WTC11 (cell line): ENCODE data around the gene AGBL4. TPM values are rescaled to one million over a fixed set of nuclear protein-coding genes. Genes with fewer than 3 reads are reported as not detected.

Source experiments
- ATAC-seq: fragments of 200-7000 bp; cut with Tn5 transposase; 2 replicates; pipeline ENCODE4 v1.10.0; 2021; ENCODE audit warnings: mild to moderate bottlenecking, moderate library complexity
- CTCF ChIA-PET: fragments of 300-600 bp; sonication (Branson Sonifier 250); formaldehyde crosslinking; loops from one replicate; lab custom pipeline; 2021; ENCODE audit warnings: antibody characterized with exemption; lab: Charles Lee
- POLR2A ChIA-PET: fragments of 350-600 bp; sonication (Branson Sonifier 250); formaldehyde crosslinking; loops from one replicate; lab custom pipeline; 2021; ENCODE audit warnings: antibody characterized with exemption; lab: Charles Lee
- DNase-seq: peaks from one replicate; pipeline ENCODE4 v3.0.0; 2021; ENCODE audit warnings: low spot score
- H3K27ac Mint-ChIP-seq: 2 replicates; pipeline ENCODE4 v1.8.0; 2021; ENCODE audit warnings: mixed read lengths
- H3K27me3 Mint-ChIP-seq: 2 replicates; pipeline ENCODE4 v1.8.0; 2021; ENCODE audit warnings: low read depth, mild to moderate bottlenecking, moderate library complexity, mixed read lengths
- H3K36me3 Mint-ChIP-seq: 2 replicates; pipeline ENCODE4 v1.8.0; 2021; ENCODE audit warnings: mixed read lengths
- H3K4me1 Mint-ChIP-seq: 2 replicates; pipeline ENCODE4 v1.8.0; 2022; ENCODE audit warnings: mixed read lengths
- H3K4me3 Mint-ChIP-seq: 2 replicates; pipeline ENCODE4 v1.8.0; 2021; ENCODE audit warnings: mild to moderate bottlenecking, moderate library complexity, mixed read lengths
- H3K9me3 Mint-ChIP-seq: 2 replicates; pipeline ENCODE4 v1.8.0; 2021; ENCODE audit warnings: mixed read lengths
- ATF1 ChIP-seq: sonication (generic); formaldehyde crosslinking; IDR thresholded peaks from 2 replicates; pipeline ENCODE4 v1.8.1; 2023; ENCODE audit warnings: mild to moderate bottlenecking, moderate library complexity, missing genetic modification reagents
- ATF3 ChIP-seq: sonication (generic); formaldehyde crosslinking; conservative IDR thresholded peaks from 2 replicates; pipeline ENCODE4 v1.8.1; 2022; ENCODE audit warnings: mild to moderate bottlenecking, missing genetic modification reagents
- CREM ChIP-seq: sonication (generic); formaldehyde crosslinking; IDR thresholded peaks from 2 replicates; pipeline ENCODE4 v1.8.1; 2022; ENCODE audit warnings: mild to moderate bottlenecking, missing genetic modification reagents, moderate library complexity
- CTCF ChIP-seq: fragments of 200-600 bp; IDR thresholded peaks from 2 replicates; pipeline ENCODE4 v1.8.0; 2022; ENCODE audit warnings: antibody characterized with exemption
- EMX1 ChIP-seq: fragments of 250-450 bp; sonication (Bioruptor Pico); IDR thresholded peaks from 2 replicates; pipeline ENCODE4 v1.8.0; 2021; ENCODE audit warnings: mild to moderate bottlenecking
- MXD4 ChIP-seq: fragments of 250-450 bp; sonication (Bioruptor Pico); IDR thresholded peaks from 2 replicates; pipeline ENCODE4 v1.8.0; 2021; ENCODE audit warnings: mild to moderate bottlenecking, moderate library complexity, borderline replicate concordance
- RELA ChIP-seq: sonication (generic); formaldehyde crosslinking; IDR thresholded peaks from 2 replicates; pipeline ENCODE4 v1.8.1; 2022; ENCODE audit warnings: missing genetic modification reagents, mild to moderate bottlenecking, borderline replicate concordance
- SOX15 ChIP-seq: fragments of 250-450 bp; sonication (Bioruptor Pico); IDR thresholded peaks from 2 replicates; pipeline ENCODE4 v1.9.0; 2021; ENCODE audit warnings: mild to moderate bottlenecking
- ZBTB21 ChIP-seq: sonication (generic); formaldehyde crosslinking; IDR thresholded peaks from 2 replicates; pipeline ENCODE4 v1.8.1; 2023; ENCODE audit warnings: mild to moderate bottlenecking, missing genetic modification reagents, borderline replicate concordance
- ZBTB43 ChIP-seq: sonication (generic); formaldehyde crosslinking; IDR thresholded peaks from 2 replicates; pipeline ENCODE4 v1.8.1; 2023; ENCODE audit warnings: mild to moderate bottlenecking, missing genetic modification reagents
- ZNF121 ChIP-seq: sonication (generic); formaldehyde crosslinking; IDR thresholded peaks from 2 replicates; pipeline ENCODE4 v1.8.0; 2023; ENCODE audit warnings: missing genetic modification reagents
- ZNF219 ChIP-seq: sonication (generic); formaldehyde crosslinking; IDR thresholded peaks from 2 replicates; pipeline ENCODE4 v1.8.0; 2023; ENCODE audit warnings: missing genetic modification reagents, mild to moderate bottlenecking, borderline replicate concordance
- ZNF671 ChIP-seq: fragments of 250-450 bp; sonication (Bioruptor Pico); IDR thresholded peaks from 2 replicates; pipeline ENCODE4 v1.8.0; 2021; ENCODE audit warnings: mild to moderate bottlenecking
- total RNA-seq: library from RNA; stranded (reverse); gene quantifications from 3 replicates; pipeline ENCODE4 v1.2.3, GENCODE V29; 2021
- TF ChIP-seq, protein P1 (sequence below): sonication (generic); formaldehyde crosslinking; IDR thresholded peaks from 2 replicates; pipeline ENCODE4 v1.8.1; 2022; ENCODE audit warnings: mild to moderate bottlenecking, moderate library complexity, missing genetic modification reagents
- TF ChIP-seq, protein P2 (sequence below): sonication (generic); formaldehyde crosslinking; IDR thresholded peaks from 2 replicates; pipeline ENCODE4 v1.8.0; 2022; ENCODE audit warnings: mild to moderate bottlenecking, missing genetic modification reagents
- TF ChIP-seq, protein P3 (sequence below): sonication (generic); formaldehyde crosslinking; IDR thresholded peaks from 2 replicates; pipeline ENCODE4 v1.8.1; 2023; ENCODE audit warnings: mild to moderate bottlenecking, missing genetic modification reagents, borderline replicate concordance
- TF ChIP-seq, protein P4 (sequence below): sonication (generic); formaldehyde crosslinking; IDR thresholded peaks from 2 replicates; pipeline ENCODE4 v1.8.1; 2022; ENCODE audit warnings: mild to moderate bottlenecking, missing genetic modification reagents, moderate library complexity, borderline replicate concordance
- TF ChIP-seq, protein P5 (sequence below): sonication (generic); formaldehyde crosslinking; conservative IDR thresholded peaks from 2 replicates; pipeline ENCODE4 v1.8.1; 2023; ENCODE audit warnings: mild to moderate bottlenecking, low read depth, missing genetic modification reagents, moderate library complexity

The AGBL4 gene
- total RNA-seq, 1 experiment from 2014 or later, result 0.87 TPM

GRCh38 chr1:48817505-48818114, 1206.1 kb downstream of the AGBL4 start:
- Mint-ChIP-seq H3K27me3 (no peaks in the 10 kb centered on the region), H3K27ac (no peak overlapping the region), H3K9me3 (no peaks in the 10 kb centered on the region), H3K36me3 (no peaks in the 10 kb centered on the region), H3K4me3 (no peak overlapping the region), H3K4me1 (no peaks in the 10 kb centered on the region)
- TF ChIP-seq ATF1 (CRISPR knock-in tag), result no peak
- peak; percentile 47 for TF ChIP-seq CTCF
- ChIA-PET POLR2A (interaction anchor here (0.7 to 1.0 kb wide), 2 partner anchors 140 to 245 kb away, joined by 3 read pairs; no protein-coding TSS in a partner anchor), CTCF (interaction anchor here (0.6 to 1.7 kb wide), 34 partner anchors 9 to 346 kb away, joined by 3 to 62 read pairs (median 5); partner anchors contain the start of genes BEND5 and SPATA6)
- ATAC-seq, result peak; percentile 100
- peak; percentile 75 for DNase-seq

DNA sequence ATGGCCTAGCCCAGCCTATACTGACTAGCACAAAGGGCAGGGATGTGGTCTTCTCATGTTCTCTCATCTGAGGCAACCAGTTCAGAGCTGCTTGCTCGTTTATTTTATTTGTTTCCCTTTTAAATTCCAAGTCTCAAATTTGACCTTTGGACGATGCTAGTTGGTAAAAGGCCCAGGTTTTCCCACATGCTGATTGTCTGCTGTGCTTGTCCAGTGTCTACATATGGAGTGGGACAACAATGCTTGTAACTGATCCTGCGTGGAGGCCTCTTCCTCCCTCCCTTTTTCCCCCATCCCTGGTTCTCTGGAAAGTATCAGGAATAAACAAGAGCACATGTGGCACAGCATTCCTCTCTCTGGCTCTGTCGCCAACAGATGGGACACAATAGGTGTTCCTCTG, 1213.0 kb downstream of the AGBL4 start:
- TF ChIP-seq ZNF121 (CRISPR knock-in tag), result no peak
- TF ChIP-seq ZNF671 (CRISPR knock-in tag), result no peak
- TF ChIP-seq, protein P1, sequence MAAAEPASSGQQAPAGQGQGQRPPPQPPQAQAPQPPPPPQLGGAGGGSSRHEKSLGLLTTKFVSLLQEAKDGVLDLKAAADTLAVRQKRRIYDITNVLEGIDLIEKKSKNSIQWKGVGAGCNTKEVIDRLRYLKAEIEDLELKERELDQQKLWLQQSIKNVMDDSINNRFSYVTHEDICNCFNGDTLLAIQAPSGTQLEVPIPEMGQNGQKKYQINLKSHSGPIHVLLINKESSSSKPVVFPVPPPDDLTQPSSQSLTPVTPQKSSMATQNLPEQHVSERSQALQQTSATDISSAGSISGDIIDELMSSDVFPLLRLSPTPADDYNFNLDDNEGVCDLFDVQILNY (CRISPR knock-in tag), result no peak
- no peak for TF ChIP-seq RELA (CRISPR knock-in tag)
- TF ChIP-seq CREM (CRISPR knock-in tag), result no peak
- TF ChIP-seq, protein P2, sequence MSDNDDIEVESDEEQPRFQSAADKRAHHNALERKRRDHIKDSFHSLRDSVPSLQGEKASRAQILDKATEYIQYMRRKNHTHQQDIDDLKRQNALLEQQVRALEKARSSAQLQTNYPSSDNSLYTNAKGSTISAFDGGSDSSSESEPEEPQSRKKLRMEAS (CRISPR knock-in tag), result no peak
- TF ChIP-seq SOX15 (CRISPR knock-in tag), result no peak
- TF ChIP-seq, protein P3, sequence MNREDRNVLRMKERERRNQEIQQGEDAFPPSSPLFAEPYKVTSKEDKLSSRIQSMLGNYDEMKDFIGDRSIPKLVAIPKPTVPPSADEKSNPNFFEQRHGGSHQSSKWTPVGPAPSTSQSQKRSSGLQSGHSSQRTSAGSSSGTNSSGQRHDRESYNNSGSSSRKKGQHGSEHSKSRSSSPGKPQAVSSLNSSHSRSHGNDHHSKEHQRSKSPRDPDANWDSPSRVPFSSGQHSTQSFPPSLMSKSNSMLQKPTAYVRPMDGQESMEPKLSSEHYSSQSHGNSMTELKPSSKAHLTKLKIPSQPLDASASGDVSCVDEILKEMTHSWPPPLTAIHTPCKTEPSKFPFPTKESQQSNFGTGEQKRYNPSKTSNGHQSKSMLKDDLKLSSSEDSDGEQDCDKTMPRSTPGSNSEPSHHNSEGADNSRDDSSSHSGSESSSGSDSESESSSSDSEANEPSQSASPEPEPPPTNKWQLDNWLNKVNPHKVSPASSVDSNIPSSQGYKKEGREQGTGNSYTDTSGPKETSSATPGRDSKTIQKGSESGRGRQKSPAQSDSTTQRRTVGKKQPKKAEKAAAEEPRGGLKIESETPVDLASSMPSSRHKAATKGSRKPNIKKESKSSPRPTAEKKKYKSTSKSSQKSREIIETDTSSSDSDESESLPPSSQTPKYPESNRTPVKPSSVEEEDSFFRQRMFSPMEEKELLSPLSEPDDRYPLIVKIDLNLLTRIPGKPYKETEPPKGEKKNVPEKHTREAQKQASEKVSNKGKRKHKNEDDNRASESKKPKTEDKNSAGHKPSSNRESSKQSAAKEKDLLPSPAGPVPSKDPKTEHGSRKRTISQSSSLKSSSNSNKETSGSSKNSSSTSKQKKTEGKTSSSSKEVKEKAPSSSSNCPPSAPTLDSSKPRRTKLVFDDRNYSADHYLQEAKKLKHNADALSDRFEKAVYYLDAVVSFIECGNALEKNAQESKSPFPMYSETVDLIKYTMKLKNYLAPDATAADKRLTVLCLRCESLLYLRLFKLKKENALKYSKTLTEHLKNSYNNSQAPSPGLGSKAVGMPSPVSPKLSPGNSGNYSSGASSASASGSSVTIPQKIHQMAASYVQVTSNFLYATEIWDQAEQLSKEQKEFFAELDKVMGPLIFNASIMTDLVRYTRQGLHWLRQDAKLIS (CRISPR knock-in tag), result no peak
- TF ChIP-seq, protein P4, sequence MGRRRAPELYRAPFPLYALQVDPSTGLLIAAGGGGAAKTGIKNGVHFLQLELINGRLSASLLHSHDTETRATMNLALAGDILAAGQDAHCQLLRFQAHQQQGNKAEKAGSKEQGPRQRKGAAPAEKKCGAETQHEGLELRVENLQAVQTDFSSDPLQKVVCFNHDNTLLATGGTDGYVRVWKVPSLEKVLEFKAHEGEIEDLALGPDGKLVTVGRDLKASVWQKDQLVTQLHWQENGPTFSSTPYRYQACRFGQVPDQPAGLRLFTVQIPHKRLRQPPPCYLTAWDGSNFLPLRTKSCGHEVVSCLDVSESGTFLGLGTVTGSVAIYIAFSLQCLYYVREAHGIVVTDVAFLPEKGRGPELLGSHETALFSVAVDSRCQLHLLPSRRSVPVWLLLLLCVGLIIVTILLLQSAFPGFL (CRISPR knock-in tag), result no peak
- no peak for TF ChIP-seq ATF3
- no peak for TF ChIP-seq MXD4
- TF ChIP-seq ZBTB43 (CRISPR knock-in tag), result no peak
- no peak for TF ChIP-seq EMX1 (CRISPR knock-in tag)
- no peak for TF ChIP-seq ZBTB21
- TF ChIP-seq ZNF219 (CRISPR knock-in tag), result no peak
- no peak for TF ChIP-seq ATF1 (CRISPR knock-in tag)
- TF ChIP-seq, protein P5, sequence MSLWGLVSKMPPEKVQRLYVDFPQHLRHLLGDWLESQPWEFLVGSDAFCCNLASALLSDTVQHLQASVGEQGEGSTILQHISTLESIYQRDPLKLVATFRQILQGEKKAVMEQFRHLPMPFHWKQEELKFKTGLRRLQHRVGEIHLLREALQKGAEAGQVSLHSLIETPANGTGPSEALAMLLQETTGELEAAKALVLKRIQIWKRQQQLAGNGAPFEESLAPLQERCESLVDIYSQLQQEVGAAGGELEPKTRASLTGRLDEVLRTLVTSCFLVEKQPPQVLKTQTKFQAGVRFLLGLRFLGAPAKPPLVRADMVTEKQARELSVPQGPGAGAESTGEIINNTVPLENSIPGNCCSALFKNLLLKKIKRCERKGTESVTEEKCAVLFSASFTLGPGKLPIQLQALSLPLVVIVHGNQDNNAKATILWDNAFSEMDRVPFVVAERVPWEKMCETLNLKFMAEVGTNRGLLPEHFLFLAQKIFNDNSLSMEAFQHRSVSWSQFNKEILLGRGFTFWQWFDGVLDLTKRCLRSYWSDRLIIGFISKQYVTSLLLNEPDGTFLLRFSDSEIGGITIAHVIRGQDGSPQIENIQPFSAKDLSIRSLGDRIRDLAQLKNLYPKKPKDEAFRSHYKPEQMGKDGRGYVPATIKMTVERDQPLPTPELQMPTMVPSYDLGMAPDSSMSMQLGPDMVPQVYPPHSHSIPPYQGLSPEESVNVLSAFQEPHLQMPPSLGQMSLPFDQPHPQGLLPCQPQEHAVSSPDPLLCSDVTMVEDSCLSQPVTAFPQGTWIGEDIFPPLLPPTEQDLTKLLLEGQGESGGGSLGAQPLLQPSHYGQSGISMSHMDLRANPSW (CRISPR knock-in tag), result no peak
- CTCF ChIA-PET, result no interaction called here
- peaks cover 5% of the 10 kb centered on the region for H3K4me1 Mint-ChIP-seq
- DNase-seq, result no peak
- no peak overlapping the region for H3K27ac Mint-ChIP-seq
- ATAC-seq, result no peak
- H3K36me3 Mint-ChIP-seq, result no peaks in the 10 kb centered on the region
- no peak overlapping the region for H3K4me3 Mint-ChIP-seq
- H3K27me3 Mint-ChIP-seq, result no peaks in the 10 kb centered on the region
- H3K9me3 Mint-ChIP-seq, result peaks cover 6% of the 10 kb centered on the region
- POLR2A ChIA-PET, result no interaction called here
